A673 (cell line): ENCODE measurements around the gene PLAAT4. TPM values are rescaled to one million over a fixed set of nuclear protein-coding genes. Genes with fewer than 3 reads are reported as not detected.
"Not testable (repeated sequence)": the region's sequence is repeated elsewhere in the genome, so short reads cannot be mapped to it uniquely, and the experiment has no call there.

Experiments
- BruUV-seq: library from RNA; stranded (reverse); fragments of 400-500 nt; replicated peaks from 2 replicates; lab custom pipeline; 2021; lab: Mats Ljungman, UMichigan
- CTCF ChIA-PET: fragments of 300-600 bp; sonication (Branson Sonifier 250); formaldehyde crosslinking; loops from one replicate; lab custom pipeline; 2022; ENCODE audit warnings: antibody characterized with exemption; lab: Charles Lee
- POLR2A ChIA-PET: fragments of 300-600 bp; sonication (Branson Sonifier 250); formaldehyde crosslinking; loops from one replicate; lab custom pipeline; 2022; ENCODE audit warnings: antibody characterized with exemption; ENCODE audit not compliant: low non-redundant PET; lab: Charles Lee
- DNase-seq: peaks from one replicate; pipeline ENCODE4 v3.0.0-alpha.2; 2015; ENCODE audit warnings: low spot score
- H3K27ac ChIP-seq: fragments of 200-600 bp; sonication (generic); 2 replicates; pipeline ENCODE4 v1.5.1; 2016; ENCODE audit warnings: mixed run types, low read depth, mild to moderate bottlenecking, mixed read lengths, antibody characterized with exemption, low read length; ENCODE audit not compliant: poor library complexity, severe bottlenecking
- H3K27me3 ChIP-seq: fragments of 200-600 bp; sonication (generic); replicated peaks from 2 replicates; pipeline ENCODE4 v1.6.1; 2017; ENCODE audit warnings: mixed run types, low read depth, mild to moderate bottlenecking, mixed read lengths, antibody characterized with exemption, low read length; ENCODE audit not compliant: insufficient read depth, poor library complexity
- H3K36me3 ChIP-seq: fragments of 200-600 bp; sonication (generic); 2 replicates; pipeline ENCODE4 v1.6.1; 2016; ENCODE audit warnings: mixed run types, mild to moderate bottlenecking, mixed read lengths, antibody characterized with exemption, low read length; ENCODE audit not compliant: insufficient read depth, poor library complexity, severe bottlenecking
- H3K4me1 ChIP-seq: fragments of 200-600 bp; sonication (generic); 2 replicates; pipeline ENCODE4 v1.6.1; 2017; ENCODE audit warnings: mixed run types, mild to moderate bottlenecking, mixed read lengths, antibody characterized with exemption, low read length; ENCODE audit not compliant: insufficient read depth, poor library complexity, severe bottlenecking
- H3K4me3 ChIP-seq: fragments of 200-600 bp; sonication (generic); 2 replicates; pipeline ENCODE4 v1.5.1; 2016; ENCODE audit warnings: low read depth, mixed run types, mild to moderate bottlenecking, mixed read lengths, low read length; ENCODE audit not compliant: poor library complexity, severe bottlenecking
- H3K9me3 ChIP-seq: fragments of 200-600 bp; sonication (generic); 2 replicates; pipeline ENCODE4 v1.6.1; 2016; ENCODE audit warnings: mixed run types, low read depth, mild to moderate bottlenecking, mixed read lengths, antibody characterized with exemption, low read length; ENCODE audit not compliant: poor library complexity, severe bottlenecking
- CTCF ChIP-seq: fragments of 300-800, 200-600 bp; sonication (generic); conservative IDR thresholded peaks from 2 replicates; pipeline ENCODE4 v1.5.1; 2017; ENCODE audit warnings: low read depth, mild to moderate bottlenecking, antibody characterized with exemption, low read length, moderate library complexity, mixed read lengths
- EZH2 ChIP-seq: fragments of 200-600 bp; sonication (generic); IDR thresholded peaks from 2 replicates; pipeline ENCODE4 v1.6.1; 2017; ENCODE audit warnings: borderline replicate concordance, low read depth, mild to moderate bottlenecking, mixed read lengths, antibody characterized with exemption, low read length; ENCODE audit not compliant: poor library complexity, severe bottlenecking
- intact Hi-C: fragments of 100-400 bp; cut with micrococcal nuclease; formaldehyde crosslinking; loops from one replicate; pipeline ENCODE4 v1.10.0; 2022; ENCODE audit not compliant: unreplicated experiment
- total RNA-seq: library from RNA; stranded (reverse); gene quantifications from 2 replicates; pipeline ENCODE4 v1.2.3, GENCODE V29; 2021

PLAAT4 gene
- total RNA-seq, 1 experiment from 2014 or later: 0.97 TPM

DNA sequence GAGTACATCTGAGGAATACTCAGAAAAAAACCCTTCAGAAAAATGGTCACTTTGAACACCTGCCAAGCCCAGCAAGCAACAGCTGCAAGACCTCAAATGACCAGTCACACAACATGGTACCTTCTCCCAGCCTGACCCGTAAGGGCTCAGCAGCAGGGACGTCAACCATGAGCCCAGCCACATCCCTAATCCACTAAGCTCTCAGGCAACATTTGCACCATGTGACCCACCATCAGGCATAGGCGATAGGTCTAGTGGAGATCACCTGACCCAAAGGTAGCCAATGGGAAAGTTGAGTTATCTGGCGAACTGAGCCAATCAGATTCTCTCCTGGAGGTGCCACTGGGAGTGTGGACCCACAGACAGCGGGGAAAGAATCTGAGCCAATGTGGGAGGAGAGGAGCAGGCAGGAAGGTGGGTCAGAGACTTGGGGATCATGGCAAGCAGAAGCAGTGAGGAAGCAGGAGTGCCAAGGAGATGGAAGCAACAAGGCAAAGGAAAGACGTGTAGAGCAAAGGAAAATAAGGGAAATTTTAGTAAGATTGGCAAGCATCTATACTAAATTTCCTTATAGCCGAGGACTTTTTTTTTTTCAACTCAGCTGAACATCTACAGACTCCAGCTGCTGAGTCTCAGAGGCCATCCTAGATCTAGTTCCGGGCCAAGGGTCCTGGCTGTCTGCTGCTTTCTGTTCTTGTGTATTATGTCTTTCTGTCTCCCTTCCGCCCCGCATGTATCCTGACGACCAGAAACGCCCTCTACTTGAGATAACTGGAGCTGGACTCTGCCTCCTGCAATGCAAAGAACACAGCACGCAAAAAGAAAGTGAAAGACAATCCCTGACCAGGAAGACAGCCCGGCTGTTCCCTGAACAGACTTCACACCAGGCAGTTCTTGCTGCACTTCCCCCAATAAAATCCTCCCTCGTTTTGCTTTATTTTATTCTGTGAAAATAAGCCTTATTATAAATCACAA, 37.6 kb downstream of the PLAAT4 start:
- Histone ChIP-seq H3K4me3 (peak overlapping the region; percentile 17), H3K27me3 (no peaks in the 10 kb centered on the region), H3K36me3 (no peaks in the 10 kb centered on the region), H3K4me1 (peaks cover 4% of the 10 kb centered on the region), H3K27ac (peak overlapping the region; percentile 9), H3K9me3 (no peaks in the 10 kb centered on the region)
- peak; percentile 32; the same call in 1 of the 2 replicates for TF ChIP-seq CTCF
- TF ChIP-seq EZH2: no peak
- BruUV-seq: no TSS peak
- DNase-seq: peak; percentile 65
- ChIA-PET POLR2A (no interaction called here), CTCF (no interaction called here)
- intact Hi-C loops: no loop called here

- H3K9me3 ChIP-seq: no peaks in the 10 kb centered on the region
- no peaks in the 10 kb centered on the region for H3K36me3 ChIP-seq
- intact Hi-C loops: no loop called here
- POLR2A ChIA-PET: no interaction called here
- H3K4me1 ChIP-seq: peaks cover 4% of the 10 kb centered on the region
- H3K4me3 ChIP-seq: peak overlapping the region; percentile 17
- no peak for DNase-seq
- BruUV-seq: no TSS peak
- TF ChIP-seq CTCF: no peak
- TF ChIP-seq EZH2: no peak
- H3K27ac ChIP-seq: no peak overlapping the region
- H3K27me3 ChIP-seq: no peaks in the 10 kb centered on the region
- CTCF ChIA-PET: no interaction called here
These were observed 38.4 kb downstream of the PLAAT4 start for GRCh38 chr11:63574856-63575602.

DNA sequence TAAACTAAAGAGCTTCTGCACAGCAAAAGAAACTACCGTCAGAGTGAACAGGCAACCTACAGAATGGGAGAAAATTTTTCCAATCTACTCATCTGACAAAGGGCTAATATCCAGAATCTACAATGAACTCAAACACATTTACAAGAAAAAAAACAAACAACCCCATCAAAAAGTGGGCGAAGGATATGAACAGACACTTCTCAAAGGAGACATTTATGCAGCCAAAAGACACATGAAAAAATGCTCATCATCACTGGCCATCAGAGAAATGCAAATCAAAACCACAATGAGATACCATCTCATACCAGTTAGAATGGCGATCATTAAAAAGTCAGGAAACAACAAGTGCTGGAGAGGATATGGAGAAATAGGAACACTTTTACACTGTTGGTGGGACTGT, 42.3 kb downstream of the PLAAT4 start:
- H3K36me3 ChIP-seq, POLR2A ChIA-PET, H3K27ac ChIP-seq, CTCF ChIA-PET, H3K4me3 ChIP-seq, BruUV-seq, H3K27me3 ChIP-seq, H3K4me1 ChIP-seq, intact Hi-C loops, DNase-seq: not testable (repeated sequence)
- H3K9me3 ChIP-seq: peaks cover 16% of the 10 kb centered on the region

GRCh38 chr11:63581224-63581623, 44.6 kb downstream of the PLAAT4 start:
- DNase-seq, H3K4me1 ChIP-seq, H3K27ac ChIP-seq, BruUV-seq, H3K36me3 ChIP-seq, POLR2A ChIA-PET, H3K27me3 ChIP-seq, CTCF ChIA-PET, H3K4me3 ChIP-seq, intact Hi-C loops: not testable (repeated sequence)
- H3K9me3 ChIP-seq: peaks cover 16% of the 10 kb centered on the region
